Measurements from ENCODE around the gene ZNF462. TPM values are rescaled to one million over a fixed set of nuclear protein-coding genes. Genes with fewer than 3 reads are reported as not detected.

ZNF462 gene
- total RNA-seq, 1 donor from 2014 or later: 103 TPM

GRCh38 chr9:106875529-106875928, 12.6 kb downstream of the ZNF462 start:
- Mint-ChIP-seq H3K27me3 (no peaks in the 10 kb centered on the region), H3K4me1 (ENCODE audit: low read depth) (peaks cover 15% of the 10 kb centered on the region), H3K4me3 (ENCODE audit: low read depth) (no peak overlapping the region), H3K27ac (no peak overlapping the region), H3K36me3 (ENCODE audit: insufficient read depth) (peaks cover 1% of the 10 kb centered on the region), H3K9me3 (ENCODE audit: low read depth) (no peaks in the 10 kb centered on the region)
- no peak for TF ChIP-seq CTCF (IDR thresholded peaks at IDR 0.05; ENCODE audit: unreplicated experiment)
- no peak for DNase-seq (ENCODE audit: low spot score, unreplicated experiment)

- Mint-ChIP-seq H3K9me3 (ENCODE audit: low read depth) (peaks cover under 1% of the 10 kb centered on the region), H3K36me3 (ENCODE audit: insufficient read depth) (peaks cover 4% of the 10 kb centered on the region), H3K4me1 (ENCODE audit: low read depth) (peaks cover 19% of the 10 kb centered on the region), H3K27ac (no peak overlapping the region), H3K4me3 (ENCODE audit: low read depth) (no peak overlapping the region), H3K27me3 (no peaks in the 10 kb centered on the region)
- DNase-seq (ENCODE audit: low spot score, unreplicated experiment): no peak
- no peak for TF ChIP-seq CTCF (IDR thresholded peaks at IDR 0.05; ENCODE audit: unreplicated experiment)
Observed at GRCh38 chr9:106877345-106877744, 14.4 kb downstream of the ZNF462 start.

- TF ChIP-seq CTCF (IDR thresholded peaks at IDR 0.05; ENCODE audit: unreplicated experiment): no peak
- peaks cover 5% of the 10 kb centered on the region for H3K9me3 Mint-ChIP-seq (ENCODE audit: low read depth)
- peaks cover 24% of the 10 kb centered on the region for H3K4me1 Mint-ChIP-seq (ENCODE audit: low read depth)
- H3K4me3 Mint-ChIP-seq (ENCODE audit: low read depth): no peak overlapping the region
- no peak for DNase-seq (ENCODE audit: low spot score, unreplicated experiment)
- H3K27me3 Mint-ChIP-seq: no peaks in the 10 kb centered on the region
- peaks cover 8% of the 10 kb centered on the region for H3K36me3 Mint-ChIP-seq (ENCODE audit: insufficient read depth)
- no peak overlapping the region for H3K27ac Mint-ChIP-seq
Observed at GRCh38 chr9:106878081-106878837, 15.3 kb downstream of the ZNF462 start.

- H3K9me3 Mint-ChIP-seq (ENCODE audit: low read depth): peaks cover 5% of the 10 kb centered on the region
- no peak for DNase-seq (ENCODE audit: low spot score, unreplicated experiment)
- H3K36me3 Mint-ChIP-seq (ENCODE audit: insufficient read depth): peaks cover 8% of the 10 kb centered on the region
- H3K27me3 Mint-ChIP-seq: no peaks in the 10 kb centered on the region
- peaks cover 28% of the 10 kb centered on the region for H3K4me1 Mint-ChIP-seq (ENCODE audit: low read depth)
- H3K4me3 Mint-ChIP-seq (ENCODE audit: low read depth): no peak overlapping the region
- peak overlapping the region; percentile 47 for H3K27ac Mint-ChIP-seq
- TF ChIP-seq CTCF (IDR thresholded peaks at IDR 0.05; ENCODE audit: unreplicated experiment): no peak
Observed at GRCh38 chr9:106878934-106879333, 16.0 kb downstream of the ZNF462 start.

- no peaks in the 10 kb centered on the region for H3K27me3 Mint-ChIP-seq
- H3K27ac Mint-ChIP-seq: no peak overlapping the region
Observed at GRCh38 chr9:106879439-106879882, 16.5 kb downstream of the ZNF462 start.

More at GRCh38 chr9:106879439-106879882, 16.5 kb downstream of the ZNF462 start:
- Mint-ChIP-seq H3K4me3 (ENCODE audit: low read depth) (no peak overlapping the region), H3K36me3 (ENCODE audit: insufficient read depth) (peaks cover 8% of the 10 kb centered on the region), H3K4me1 (ENCODE audit: low read depth) (peaks cover 29% of the 10 kb centered on the region), H3K9me3 (ENCODE audit: low read depth) (peaks cover 5% of the 10 kb centered on the region)
- no peak for DNase-seq (ENCODE audit: low spot score, unreplicated experiment)
- TF ChIP-seq CTCF (IDR thresholded peaks at IDR 0.05; ENCODE audit: unreplicated experiment): no peak

Measured in progenitor cell of endocrine pancreas (in vitro differentiated cells).